GM12875 (cell line): ENCODE data around the gene MEGF11.

Source experiments
- H3K4me3 ChIP-seq: one replicate; pipeline ENCODE4 v1.5.1; 2011; ENCODE audit warnings: low read depth, low read length, control low read depth
- CTCF ChIP-seq: IDR thresholded peaks from 2 replicates; pipeline ENCODE4 v1.5.1; 2011; ENCODE audit warnings: low read depth, mild to moderate bottlenecking, control low read depth, inconsistent platforms, low read length, moderate library complexity, borderline replicate concordance; ENCODE audit not compliant: insufficient read depth

Gene MEGF11

GRCh38 chr15:66080717-66081398 lies 172.7 kb downstream of the MEGF11 start:
- no peak for TF ChIP-seq CTCF
- no peak overlapping the region for H3K4me3 ChIP-seq

- no peak overlapping the region for H3K4me3 ChIP-seq
- TF ChIP-seq CTCF = no peak
Observed at GRCh38 chr15:66078929-66079275, 174.6 kb downstream of the MEGF11 start.

GRCh38 chr15:66078196-66078928 lies 175.2 kb downstream of the MEGF11 start:
- no peak for TF ChIP-seq CTCF
- H3K4me3 ChIP-seq = no peak overlapping the region

GRCh38 chr15:66077320-66077663 lies 176.3 kb downstream of the MEGF11 start:
- TF ChIP-seq CTCF = no peak
- no peak overlapping the region for H3K4me3 ChIP-seq

- no peak for TF ChIP-seq CTCF
- H3K4me3 ChIP-seq = no peak overlapping the region
Observed at GRCh38 chr15:66076591-66077319, 176.8 kb downstream of the MEGF11 start.

- no peak overlapping the region for H3K4me3 ChIP-seq
- TF ChIP-seq CTCF = no peak
Observed at GRCh38 chr15:66075947-66076346, 177.6 kb downstream of the MEGF11 start.
